ENCODE data around the gene MUC22.
A peak's percentile ranks its signal among the peaks of the same experiment; 100 is the strongest.

GRCh38 chr6:30981942-30982772 is 28.1 kb upstream of the MUC22 start:
- TF ChIP-seq, protein P1, sequence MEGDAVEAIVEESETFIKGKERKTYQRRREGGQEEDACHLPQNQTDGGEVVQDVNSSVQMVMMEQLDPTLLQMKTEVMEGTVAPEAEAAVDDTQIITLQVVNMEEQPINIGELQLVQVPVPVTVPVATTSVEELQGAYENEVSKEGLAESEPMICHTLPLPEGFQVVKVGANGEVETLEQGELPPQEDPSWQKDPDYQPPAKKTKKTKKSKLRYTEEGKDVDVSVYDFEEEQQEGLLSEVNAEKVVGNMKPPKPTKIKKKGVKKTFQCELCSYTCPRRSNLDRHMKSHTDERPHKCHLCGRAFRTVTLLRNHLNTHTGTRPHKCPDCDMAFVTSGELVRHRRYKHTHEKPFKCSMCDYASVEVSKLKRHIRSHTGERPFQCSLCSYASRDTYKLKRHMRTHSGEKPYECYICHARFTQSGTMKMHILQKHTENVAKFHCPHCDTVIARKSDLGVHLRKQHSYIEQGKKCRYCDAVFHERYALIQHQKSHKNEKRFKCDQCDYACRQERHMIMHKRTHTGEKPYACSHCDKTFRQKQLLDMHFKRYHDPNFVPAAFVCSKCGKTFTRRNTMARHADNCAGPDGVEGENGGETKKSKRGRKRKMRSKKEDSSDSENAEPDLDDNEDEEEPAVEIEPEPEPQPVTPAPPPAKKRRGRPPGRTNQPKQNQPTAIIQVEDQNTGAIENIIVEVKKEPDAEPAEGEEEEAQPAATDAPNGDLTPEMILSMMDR (optimal IDR thresholded peaks at IDR 0.05 in 1 of 3, IDR thresholded peaks at IDR 0.05 in 1 of 3, conservative IDR thresholded peaks at IDR 0.05 in 1 of 3; ENCODE audit: extremely low read depth in 1 of 3, insufficient read depth in 2 of 3, low read length in 3 of 3): peak; percentile 11 to 34 (median 19)
- no peak for TF ChIP-seq EZH2 (IDR thresholded peaks at IDR 0.05; ENCODE audit: low read length)

All from keratinocyte (primary cell).